Measurements from ENCODE around the gene SESN3.

DNA sequence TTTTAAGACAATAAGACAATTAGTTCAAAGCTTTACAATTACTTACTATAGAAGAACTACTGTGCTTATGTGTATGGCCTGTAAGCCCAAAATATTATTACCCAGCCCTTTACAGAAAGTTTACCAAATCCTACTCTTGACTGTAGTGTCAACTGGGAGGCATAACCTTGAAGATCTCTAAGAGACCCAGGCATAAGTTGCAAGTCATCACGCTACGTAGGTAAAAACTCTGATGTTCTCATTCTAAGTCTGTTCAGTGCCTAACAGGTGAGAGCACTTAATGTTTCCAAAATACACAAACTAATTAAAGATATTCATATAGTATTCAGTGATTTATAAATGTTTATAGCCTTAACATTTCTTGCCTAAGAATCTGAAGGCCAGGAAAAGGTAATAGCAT is 12.9 kb downstream of the SESN3 start:
- TF ChIP-seq, protein P1, sequence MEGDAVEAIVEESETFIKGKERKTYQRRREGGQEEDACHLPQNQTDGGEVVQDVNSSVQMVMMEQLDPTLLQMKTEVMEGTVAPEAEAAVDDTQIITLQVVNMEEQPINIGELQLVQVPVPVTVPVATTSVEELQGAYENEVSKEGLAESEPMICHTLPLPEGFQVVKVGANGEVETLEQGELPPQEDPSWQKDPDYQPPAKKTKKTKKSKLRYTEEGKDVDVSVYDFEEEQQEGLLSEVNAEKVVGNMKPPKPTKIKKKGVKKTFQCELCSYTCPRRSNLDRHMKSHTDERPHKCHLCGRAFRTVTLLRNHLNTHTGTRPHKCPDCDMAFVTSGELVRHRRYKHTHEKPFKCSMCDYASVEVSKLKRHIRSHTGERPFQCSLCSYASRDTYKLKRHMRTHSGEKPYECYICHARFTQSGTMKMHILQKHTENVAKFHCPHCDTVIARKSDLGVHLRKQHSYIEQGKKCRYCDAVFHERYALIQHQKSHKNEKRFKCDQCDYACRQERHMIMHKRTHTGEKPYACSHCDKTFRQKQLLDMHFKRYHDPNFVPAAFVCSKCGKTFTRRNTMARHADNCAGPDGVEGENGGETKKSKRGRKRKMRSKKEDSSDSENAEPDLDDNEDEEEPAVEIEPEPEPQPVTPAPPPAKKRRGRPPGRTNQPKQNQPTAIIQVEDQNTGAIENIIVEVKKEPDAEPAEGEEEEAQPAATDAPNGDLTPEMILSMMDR (IDR thresholded peaks at IDR 0.05): no peak
- TF ChIP-seq POLR2A (IDR thresholded peaks at IDR 0.05): no peak
